Epithelial cell of esophagus (primary cell): ENCODE measurements around the gene CDC42BPA.
A peak's percentile ranks its signal among the peaks of the same experiment; 100 is the strongest.
"Not testable (repeated sequence)": the region's sequence is repeated elsewhere in the genome, so short reads cannot be mapped to it uniquely, and the experiment has no call there.

ENCODE experiments used
- DNase-seq: peaks from one replicate; pipeline ENCODE4 v3.0.0; 2010; ENCODE audit warnings: low read depth
- H3K4me3 ChIP-seq: 2 replicates; pipeline ENCODE4 v1.5.1; 2011; ENCODE audit warnings: mild to moderate bottlenecking, low read length, control low read depth
- TF ChIP-seq, protein P1 (sequence below): IDR thresholded peaks from 2 replicates; pipeline ENCODE4 v1.5.1; 2011; ENCODE audit warnings: low read depth, mild to moderate bottlenecking, low read length, control low read depth, inconsistent platforms; ENCODE audit not compliant: insufficient read depth; ENCODE audit errors: missing control alignments

The CDC42BPA gene

DNA sequence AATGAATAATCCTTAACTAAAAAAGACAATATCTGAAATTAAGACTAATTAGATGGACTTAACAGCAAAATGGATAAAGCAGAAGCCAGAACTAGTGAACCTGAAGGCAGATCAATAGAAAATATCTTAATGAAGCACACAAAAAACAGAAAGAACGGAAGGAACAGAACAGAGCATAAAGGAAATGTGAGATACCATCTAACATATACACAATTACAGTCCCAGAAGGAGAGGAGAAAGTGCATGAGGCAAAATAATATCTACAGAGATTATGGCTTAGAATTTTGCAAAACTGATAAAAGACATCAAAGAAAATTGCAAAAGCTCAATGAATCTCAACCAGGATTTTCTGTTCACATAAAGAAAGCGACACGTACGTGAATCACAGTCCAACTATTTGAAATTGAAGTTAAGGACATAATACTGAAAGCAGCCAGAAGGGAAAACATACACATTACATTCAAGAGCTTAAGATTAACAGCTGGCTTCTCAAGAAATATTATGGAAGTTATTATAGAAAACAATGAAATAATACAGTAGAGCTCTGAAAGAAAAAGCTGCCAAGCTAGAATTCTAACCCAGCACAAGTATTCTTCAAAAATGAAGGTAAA is 182.0 kb downstream of the CDC42BPA start:
- TF ChIP-seq, protein P1, sequence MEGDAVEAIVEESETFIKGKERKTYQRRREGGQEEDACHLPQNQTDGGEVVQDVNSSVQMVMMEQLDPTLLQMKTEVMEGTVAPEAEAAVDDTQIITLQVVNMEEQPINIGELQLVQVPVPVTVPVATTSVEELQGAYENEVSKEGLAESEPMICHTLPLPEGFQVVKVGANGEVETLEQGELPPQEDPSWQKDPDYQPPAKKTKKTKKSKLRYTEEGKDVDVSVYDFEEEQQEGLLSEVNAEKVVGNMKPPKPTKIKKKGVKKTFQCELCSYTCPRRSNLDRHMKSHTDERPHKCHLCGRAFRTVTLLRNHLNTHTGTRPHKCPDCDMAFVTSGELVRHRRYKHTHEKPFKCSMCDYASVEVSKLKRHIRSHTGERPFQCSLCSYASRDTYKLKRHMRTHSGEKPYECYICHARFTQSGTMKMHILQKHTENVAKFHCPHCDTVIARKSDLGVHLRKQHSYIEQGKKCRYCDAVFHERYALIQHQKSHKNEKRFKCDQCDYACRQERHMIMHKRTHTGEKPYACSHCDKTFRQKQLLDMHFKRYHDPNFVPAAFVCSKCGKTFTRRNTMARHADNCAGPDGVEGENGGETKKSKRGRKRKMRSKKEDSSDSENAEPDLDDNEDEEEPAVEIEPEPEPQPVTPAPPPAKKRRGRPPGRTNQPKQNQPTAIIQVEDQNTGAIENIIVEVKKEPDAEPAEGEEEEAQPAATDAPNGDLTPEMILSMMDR = no peak
- no peak for DNase-seq
- H3K4me3 ChIP-seq = no peak overlapping the region

DNA sequence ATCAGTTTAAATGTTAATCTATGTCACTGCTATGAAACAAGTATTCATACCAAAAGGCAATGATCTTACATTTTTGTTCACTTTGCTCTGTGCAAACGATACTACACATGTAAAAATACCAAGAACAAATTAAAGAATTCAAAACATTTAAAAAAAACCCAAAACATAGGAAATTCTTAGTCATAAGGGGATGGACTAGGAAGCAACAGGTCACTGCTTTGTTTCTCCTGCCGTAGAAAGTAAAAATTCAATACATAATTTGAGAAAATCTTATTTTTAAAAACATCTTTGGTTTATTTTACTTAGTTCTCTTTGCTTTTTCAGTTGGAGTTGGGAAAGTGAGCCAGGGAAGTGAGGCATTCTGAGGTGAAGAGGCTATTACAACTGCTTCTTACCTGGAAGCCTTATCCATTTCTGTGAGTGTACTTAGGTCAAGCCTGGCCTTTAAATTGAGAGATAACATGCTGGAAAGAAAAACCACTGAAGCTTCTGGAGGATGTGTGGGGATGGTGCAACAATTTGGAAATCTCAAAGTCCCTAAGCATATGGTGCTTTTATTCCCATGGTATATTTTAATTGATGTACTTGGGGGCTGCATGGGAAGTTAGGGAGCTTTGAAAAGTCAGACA is 183.5 kb downstream of the CDC42BPA start:
- no peak for DNase-seq

DNA sequence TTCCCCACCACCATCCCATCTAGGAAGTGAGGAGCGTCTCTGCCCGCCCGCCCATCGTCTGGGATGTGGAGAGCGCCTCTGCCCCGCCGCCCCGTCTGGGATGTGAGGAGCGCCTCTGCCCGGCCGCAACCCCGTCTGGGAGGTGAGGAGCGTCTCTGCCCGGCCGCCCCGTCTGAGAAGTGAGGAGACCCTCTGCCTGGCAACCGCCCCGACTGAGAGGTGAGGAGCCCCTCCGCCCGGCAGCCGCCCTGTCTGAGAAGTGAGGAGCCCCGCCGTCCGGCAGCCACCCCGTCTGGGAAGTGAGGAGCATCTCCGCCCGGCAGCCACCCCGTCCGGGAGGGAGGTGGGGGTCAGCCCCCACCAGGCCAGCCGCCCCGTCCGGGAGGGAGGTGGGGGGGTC is 185.6 kb downstream of the CDC42BPA start:
- DNase-seq, H3K4me3 ChIP-seq: not testable (repeated sequence)

More for the DNA sequence above, 183.5 kb downstream of the CDC42BPA start:
- TF ChIP-seq, protein P1 = no peak
- H3K4me3 ChIP-seq = no peak overlapping the region

DNA sequence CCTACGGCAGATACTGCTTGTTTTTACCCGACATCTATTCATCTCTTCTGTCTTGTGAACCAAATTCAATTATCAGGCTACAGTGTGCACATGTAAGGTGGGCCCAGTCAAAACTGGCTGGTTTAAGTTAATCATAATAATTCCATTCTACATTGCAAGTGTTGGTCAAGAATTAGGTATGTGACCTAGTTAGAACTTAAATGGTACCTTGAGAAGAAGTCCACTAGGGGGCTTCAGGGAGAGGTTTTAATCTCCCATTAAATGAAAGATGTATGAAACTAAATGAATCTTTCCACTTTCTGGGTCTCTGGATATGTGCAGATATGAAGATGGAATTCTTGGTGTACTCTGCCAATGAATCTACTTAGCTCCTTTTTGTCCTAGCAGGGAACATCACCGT is 187.1 kb downstream of the CDC42BPA start:
- TF ChIP-seq, protein P1 = peak; percentile 29
- peak; percentile 30 for DNase-seq
- no peak overlapping the region for H3K4me3 ChIP-seq

DNA sequence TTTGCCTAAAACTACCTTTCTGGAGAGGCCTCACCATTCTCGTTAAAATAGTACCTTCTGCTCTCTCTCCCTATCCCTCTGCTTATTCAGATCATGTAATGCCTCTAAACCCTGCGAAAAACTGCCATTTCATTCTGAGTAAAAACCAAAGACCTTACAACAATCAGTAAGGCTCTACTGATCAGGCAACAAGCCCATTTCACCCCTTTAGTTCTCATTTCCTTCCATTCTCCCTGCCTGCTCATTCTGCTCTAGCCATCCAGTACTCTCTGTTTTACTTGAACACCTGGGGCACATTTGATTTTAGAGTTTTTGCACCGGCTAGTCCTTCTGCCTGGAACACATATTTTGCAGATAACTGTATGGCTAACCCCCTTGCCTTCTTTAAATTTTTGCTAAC is 190.4 kb downstream of the CDC42BPA start:
- DNase-seq = no peak
- no peak overlapping the region for H3K4me3 ChIP-seq

DNA sequence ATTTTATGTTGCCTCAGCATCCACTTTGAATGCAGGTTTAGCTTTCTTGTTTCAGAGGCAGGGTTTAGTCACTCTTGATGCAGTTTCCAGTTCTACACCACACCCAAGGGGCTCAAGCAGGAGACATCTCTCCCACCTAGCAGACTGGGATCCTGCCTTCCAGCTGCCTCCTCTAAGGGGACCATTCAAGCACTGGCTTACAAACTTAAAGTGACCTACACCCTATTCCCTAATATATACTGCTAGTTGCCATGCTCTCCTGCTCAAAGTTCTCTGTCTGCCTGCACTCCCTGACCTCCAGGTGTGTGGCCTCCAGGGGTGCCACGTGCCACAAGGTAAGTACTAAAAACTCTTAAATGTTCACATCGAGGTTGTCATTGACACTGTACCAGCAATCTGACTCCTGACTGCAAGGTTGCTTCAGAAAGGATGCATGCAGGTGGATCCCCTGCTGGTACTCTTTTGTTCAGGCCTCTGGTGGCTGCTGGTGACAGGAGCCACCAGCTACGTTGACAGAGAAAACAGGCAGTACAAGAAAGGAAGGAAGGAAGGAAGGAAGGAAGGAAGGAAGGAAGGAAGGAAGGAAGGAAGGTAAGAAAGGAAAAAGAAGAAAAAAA is 192.3 kb downstream of the CDC42BPA start:
- H3K4me3 ChIP-seq = no peak overlapping the region
- TF ChIP-seq, protein P1 = no peak
- no peak for DNase-seq

More for the DNA sequence above, 190.4 kb downstream of the CDC42BPA start:
- TF ChIP-seq, protein P1 = no peak

DNA sequence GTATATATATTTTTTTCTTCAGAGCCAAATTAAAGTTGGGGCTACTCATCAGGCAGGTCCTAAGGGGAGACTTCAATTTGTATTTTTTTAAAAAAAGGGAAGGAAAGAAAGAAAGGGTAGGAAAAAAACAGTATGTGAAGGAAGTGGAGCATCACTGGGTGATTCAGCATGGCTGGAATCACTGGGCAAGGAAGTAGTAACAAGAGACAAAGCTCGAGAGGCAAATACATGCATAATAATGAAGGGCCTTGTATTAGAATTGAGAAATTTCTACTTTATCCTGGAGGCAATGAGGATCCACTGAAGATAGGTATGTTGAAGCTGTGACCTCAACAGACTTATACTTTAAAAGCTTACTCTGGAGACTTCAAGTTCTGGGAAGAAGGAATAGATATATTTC is 193.8 kb downstream of the CDC42BPA start:
- TF ChIP-seq, protein P1 = no peak
- DNase-seq = peak; percentile 24
- no peak overlapping the region for H3K4me3 ChIP-seq
